Astrocyte of the spinal cord (primary cell): ENCODE results near the gene MEGF10.

ENCODE experiments used
- DNase-seq: peaks from one replicate; pipeline ENCODE4 v3.0.0; 2011; ENCODE audit warnings: low read depth, low spot score
- H3K4me3 ChIP-seq: 2 replicates; pipeline ENCODE4 v1.5.1; 2011; ENCODE audit warnings: low read depth, mild to moderate bottlenecking, low read length, moderate library complexity
- in situ Hi-C: cut with HindIII; loops from 2 replicates; pipeline ENCODE4 v1.10.0; 2017; ENCODE audit warnings: low sequenced_read_pairs
- TF ChIP-seq, protein P1 (sequence below): IDR thresholded peaks from 2 replicates; pipeline ENCODE4 v1.5.1; 2012; ENCODE audit warnings: low read depth, mild to moderate bottlenecking, low read length, inconsistent platforms

MEGF10 gene

DNA sequence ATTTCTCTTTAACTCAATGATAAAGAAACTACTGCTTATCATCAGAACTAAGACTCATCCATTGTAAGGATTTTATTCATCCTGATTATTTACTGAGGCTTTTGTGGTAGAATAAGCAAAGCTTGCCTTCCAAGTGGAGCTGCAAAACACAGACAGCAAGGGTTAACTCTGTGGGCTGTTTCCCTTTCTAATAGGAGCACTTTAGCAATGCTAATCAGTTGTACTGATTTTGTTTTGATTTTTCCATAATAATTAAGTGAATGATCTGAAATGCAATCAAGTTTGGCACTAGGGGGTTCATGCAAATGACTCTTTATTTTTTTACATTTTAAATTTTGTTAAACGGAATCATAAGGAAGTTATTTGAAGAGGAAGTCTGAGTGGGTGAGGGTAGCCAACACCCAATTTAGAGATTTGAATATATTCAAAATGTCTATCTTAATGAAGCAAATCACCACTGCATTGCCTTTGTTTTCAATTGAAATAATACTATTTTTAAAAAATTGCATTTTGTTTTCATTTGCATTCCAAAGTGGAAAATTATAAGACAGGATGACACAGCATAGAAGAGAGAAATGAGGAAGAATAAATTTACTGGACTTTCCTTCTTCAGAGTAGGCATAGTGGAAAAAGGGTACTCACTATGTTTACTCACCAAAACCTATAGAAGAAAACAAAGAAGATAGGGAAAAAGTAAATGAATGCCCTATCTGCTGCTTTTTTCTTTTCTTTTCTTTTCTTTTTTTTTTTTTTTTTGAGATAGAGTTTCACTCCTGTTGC lies 36.6 kb downstream of the MEGF10 start:
- in situ Hi-C loops: no loop called here
- DNase-seq: no peak
- H3K4me3 ChIP-seq: no peak overlapping the region
- TF ChIP-seq, protein P1, sequence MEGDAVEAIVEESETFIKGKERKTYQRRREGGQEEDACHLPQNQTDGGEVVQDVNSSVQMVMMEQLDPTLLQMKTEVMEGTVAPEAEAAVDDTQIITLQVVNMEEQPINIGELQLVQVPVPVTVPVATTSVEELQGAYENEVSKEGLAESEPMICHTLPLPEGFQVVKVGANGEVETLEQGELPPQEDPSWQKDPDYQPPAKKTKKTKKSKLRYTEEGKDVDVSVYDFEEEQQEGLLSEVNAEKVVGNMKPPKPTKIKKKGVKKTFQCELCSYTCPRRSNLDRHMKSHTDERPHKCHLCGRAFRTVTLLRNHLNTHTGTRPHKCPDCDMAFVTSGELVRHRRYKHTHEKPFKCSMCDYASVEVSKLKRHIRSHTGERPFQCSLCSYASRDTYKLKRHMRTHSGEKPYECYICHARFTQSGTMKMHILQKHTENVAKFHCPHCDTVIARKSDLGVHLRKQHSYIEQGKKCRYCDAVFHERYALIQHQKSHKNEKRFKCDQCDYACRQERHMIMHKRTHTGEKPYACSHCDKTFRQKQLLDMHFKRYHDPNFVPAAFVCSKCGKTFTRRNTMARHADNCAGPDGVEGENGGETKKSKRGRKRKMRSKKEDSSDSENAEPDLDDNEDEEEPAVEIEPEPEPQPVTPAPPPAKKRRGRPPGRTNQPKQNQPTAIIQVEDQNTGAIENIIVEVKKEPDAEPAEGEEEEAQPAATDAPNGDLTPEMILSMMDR: no peak

DNA sequence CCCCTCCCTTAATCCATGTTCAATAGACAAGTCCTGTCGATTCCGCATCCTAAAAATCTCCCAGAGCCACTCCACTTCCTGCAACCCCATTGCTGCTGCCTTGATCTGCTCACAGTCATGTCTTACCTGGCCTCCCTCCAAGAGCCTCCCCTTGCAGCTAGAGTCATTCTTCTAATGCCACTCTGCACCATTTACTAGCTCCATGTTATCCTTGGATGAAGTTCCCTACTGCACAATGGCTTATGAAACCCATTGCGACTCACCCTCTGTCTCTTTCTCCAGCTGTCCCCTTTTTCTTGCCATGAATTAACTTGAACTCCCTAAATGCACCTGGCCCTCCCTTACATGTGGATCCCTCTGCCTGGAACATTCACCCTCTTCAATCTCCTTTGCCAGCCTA lies 39.5 kb downstream of the MEGF10 start:
- DNase-seq: no peak
- TF ChIP-seq, protein P1: no peak
- no peak overlapping the region for H3K4me3 ChIP-seq
- in situ Hi-C loops: no loop called here

DNA sequence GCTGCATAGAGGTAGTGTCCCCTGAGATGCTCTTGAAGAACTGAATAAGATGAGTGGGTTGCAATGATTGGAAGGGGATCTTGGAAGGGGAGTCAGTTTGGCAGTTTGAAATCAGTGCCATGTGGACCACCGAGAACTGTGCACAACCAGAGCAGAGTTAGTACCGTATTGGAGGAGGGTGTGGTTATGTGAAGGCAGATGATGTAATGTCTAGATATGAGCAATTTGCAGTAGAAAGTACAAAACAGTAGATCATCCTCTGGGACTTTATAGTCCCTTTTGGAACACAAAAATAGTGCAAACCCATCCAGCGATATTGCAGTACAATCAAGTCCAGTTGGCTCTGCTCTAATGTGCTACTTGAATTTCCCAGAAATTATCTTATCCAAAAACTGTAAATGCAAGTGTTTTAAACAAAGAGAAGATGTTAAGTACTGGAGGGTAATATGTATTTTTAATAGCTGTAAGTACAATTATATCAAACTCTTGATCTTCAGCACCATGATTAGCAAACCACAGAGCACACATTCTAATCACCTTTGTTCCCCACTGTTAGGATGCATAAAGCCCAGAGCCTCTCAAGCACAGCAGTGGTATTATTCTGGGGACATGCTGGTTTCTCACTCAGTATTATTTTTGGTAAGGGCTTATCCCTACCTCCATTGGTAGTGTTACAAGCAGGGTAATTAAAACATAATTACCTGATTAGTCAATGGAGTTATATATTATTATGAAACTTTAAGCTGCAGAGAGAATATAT lies 41.5 kb downstream of the MEGF10 start:
- TF ChIP-seq, protein P1: no peak
- H3K4me3 ChIP-seq: no peak overlapping the region
- in situ Hi-C loops: no loop called here
- no peak for DNase-seq

DNA sequence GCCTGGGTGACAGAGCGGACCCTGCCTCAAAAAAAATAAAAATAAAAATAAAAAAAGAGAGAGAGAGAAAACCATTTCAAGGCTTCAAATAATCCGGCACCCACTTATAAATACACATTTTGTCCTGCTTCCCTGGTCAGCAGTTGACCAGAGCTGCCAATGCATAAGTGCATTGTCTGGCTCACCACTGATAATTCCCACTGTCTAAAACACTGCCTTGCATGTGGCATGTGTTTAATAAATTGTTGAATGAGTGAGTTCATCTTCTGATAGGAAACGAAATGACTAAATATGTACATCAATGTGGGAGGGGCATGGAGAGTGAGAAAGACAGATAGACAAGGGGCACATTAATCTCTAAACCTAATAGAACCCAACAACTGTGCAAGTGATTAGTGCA lies 42.9 kb downstream of the MEGF10 start:
- no peak overlapping the region for H3K4me3 ChIP-seq
- DNase-seq: no peak
- in situ Hi-C loops: no loop called here
- TF ChIP-seq, protein P1: no peak

DNA sequence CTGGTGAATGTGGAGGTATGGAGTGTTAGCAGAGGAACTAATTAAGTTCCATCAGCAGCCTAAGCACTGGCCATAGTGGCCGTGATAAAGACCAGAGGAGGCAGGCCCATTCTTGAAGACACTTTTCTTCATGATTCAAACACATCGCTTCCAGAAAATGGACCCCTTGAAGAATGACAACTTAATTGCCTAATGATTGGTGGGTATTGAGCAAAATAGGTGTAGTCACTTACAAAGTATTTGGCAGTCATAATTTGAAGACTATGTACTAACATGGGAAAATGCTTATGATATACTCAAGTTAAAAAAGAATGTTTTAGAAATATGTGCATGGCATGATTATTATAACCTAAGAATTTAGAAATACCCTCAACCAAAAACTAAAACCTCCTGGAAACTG lies 44.8 kb downstream of the MEGF10 start:
- DNase-seq: no peak
- in situ Hi-C loops: no loop called here
- TF ChIP-seq, protein P1: no peak
- H3K4me3 ChIP-seq: no peak overlapping the region

DNA sequence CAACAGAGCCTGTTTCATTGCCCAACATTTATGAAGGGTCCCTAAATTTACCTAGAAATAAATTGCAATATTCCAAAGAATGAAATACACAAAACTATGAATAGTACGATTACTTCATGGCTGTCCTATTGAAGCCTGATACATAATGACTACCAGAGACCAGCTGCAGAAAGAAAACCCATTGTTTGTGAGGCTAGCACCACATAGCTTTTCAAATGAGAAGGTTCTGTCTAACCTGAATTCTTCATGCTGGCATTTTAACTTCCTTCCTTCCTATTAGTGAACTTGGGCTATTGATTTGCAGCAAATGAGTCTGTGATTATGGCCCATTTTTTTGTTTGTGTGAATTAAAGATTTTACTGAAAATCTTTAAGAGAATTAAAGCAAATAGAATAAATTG lies 47.3 kb downstream of the MEGF10 start:
- H3K4me3 ChIP-seq: no peak overlapping the region
- in situ Hi-C loops: no loop called here
- TF ChIP-seq, protein P1: no peak

More for the DNA sequence above, 47.3 kb downstream of the MEGF10 start:
- no peak for DNase-seq
